HL-60 (cell line): ENCODE data around the gene KCNJ15.

Experiments used
- DNase-seq, 2 experiments: peaks; one replicate each; pipeline ENCODE4 v3.0.0-alpha.2; 2010 to 2020; ENCODE audit warnings: low read depth in 1 of 2, low spot score in 1 of 2
- H3K27ac ChIP-seq: fragments of 250-450 bp; sonication (Bioruptor Pico); replicated peaks from 2 replicates; pipeline ENCODE4 v1.5.1; 2020; ENCODE audit warnings: mild to moderate bottlenecking, moderate library complexity
- H3K27me3 ChIP-seq: fragments of 250-450 bp; sonication (Bioruptor Pico); 2 replicates; pipeline ENCODE4 v1.5.1; 2021; ENCODE audit warnings: mild to moderate bottlenecking, moderate library complexity; ENCODE audit not compliant: insufficient read depth, poor library complexity, severe bottlenecking
- H3K4me3 ChIP-seq: replicated peaks from 2 replicates; pipeline ENCODE4 v1.5.1; 2011; ENCODE audit warnings: mild to moderate bottlenecking, control low read depth, low read length; ENCODE audit not compliant: insufficient read depth
- CTCF ChIP-seq: IDR thresholded peaks from one replicate; pipeline ENCODE4 v1.5.1; 2011; ENCODE audit warnings: low read length, control low read depth, inconsistent platforms; ENCODE audit not compliant: insufficient read depth
- GABPA ChIP-seq: IDR thresholded peaks from 2 replicates; pipeline ENCODE4 v1.6.1; 2012; ENCODE audit warnings: low read depth
- POLR2AphosphoS5 ChIP-seq: IDR thresholded peaks from 2 replicates; pipeline ENCODE4 v1.6.1; 2012; ENCODE audit warnings: low read depth
- SPI1 ChIP-seq: IDR thresholded peaks from 2 replicates; pipeline ENCODE4 v1.6.1; 2012; ENCODE audit warnings: low read depth, mild to moderate bottlenecking, borderline replicate concordance
- TF ChIP-seq, protein P1 (sequence below): IDR thresholded peaks from 2 replicates; pipeline ENCODE4 v1.6.1; 2012; ENCODE audit warnings: low read depth; ENCODE audit not compliant: insufficient replicate concordance

KCNJ15 gene

DNA sequence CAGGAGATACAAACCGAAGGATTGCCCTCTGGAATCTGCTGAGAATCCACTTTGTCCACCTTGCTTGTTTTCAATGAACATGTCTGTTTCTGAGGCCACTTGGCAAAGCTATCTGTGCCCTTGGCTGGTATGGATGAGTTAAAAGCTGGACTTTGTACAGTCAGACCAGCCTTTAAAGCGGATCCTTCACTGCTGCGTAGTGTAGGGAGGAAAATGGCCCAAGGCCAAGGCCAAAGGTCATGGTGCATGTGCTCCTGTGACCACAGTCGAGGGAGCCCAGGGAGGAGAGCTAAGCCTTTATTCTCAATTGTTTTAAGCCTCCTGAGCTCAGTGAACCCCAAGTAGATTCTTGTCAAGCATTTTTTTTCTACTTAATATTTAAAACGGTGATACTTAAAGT, 37.0 kb downstream of the KCNJ15 start:
- H3K27me3 ChIP-seq: no peaks in the 10 kb centered on the region
- no peak overlapping the region for H3K4me3 ChIP-seq
- no peak overlapping the region for H3K27ac ChIP-seq
- DNase-seq: no peak
- TF ChIP-seq SPI1: no peak
- TF ChIP-seq, protein P1, sequence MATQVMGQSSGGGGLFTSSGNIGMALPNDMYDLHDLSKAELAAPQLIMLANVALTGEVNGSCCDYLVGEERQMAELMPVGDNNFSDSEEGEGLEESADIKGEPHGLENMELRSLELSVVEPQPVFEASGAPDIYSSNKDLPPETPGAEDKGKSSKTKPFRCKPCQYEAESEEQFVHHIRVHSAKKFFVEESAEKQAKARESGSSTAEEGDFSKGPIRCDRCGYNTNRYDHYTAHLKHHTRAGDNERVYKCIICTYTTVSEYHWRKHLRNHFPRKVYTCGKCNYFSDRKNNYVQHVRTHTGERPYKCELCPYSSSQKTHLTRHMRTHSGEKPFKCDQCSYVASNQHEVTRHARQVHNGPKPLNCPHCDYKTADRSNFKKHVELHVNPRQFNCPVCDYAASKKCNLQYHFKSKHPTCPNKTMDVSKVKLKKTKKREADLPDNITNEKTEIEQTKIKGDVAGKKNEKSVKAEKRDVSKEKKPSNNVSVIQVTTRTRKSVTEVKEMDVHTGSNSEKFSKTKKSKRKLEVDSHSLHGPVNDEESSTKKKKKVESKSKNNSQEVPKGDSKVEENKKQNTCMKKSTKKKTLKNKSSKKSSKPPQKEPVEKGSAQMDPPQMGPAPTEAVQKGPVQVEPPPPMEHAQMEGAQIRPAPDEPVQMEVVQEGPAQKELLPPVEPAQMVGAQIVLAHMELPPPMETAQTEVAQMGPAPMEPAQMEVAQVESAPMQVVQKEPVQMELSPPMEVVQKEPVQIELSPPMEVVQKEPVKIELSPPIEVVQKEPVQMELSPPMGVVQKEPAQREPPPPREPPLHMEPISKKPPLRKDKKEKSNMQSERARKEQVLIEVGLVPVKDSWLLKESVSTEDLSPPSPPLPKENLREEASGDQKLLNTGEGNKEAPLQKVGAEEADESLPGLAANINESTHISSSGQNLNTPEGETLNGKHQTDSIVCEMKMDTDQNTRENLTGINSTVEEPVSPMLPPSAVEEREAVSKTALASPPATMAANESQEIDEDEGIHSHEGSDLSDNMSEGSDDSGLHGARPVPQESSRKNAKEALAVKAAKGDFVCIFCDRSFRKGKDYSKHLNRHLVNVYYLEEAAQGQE: no peak
- no peak for TF ChIP-seq POLR2AphosphoS5
- no peak for TF ChIP-seq CTCF

GRCh38 chr21:38294609-38295008, 37.8 kb downstream of the KCNJ15 start:
- Histone ChIP-seq H3K27ac (no peak overlapping the region), H3K27me3 (no peaks in the 10 kb centered on the region), H3K4me3 (no peak overlapping the region)
- no peak for DNase-seq
- TF ChIP-seq CTCF (no peak), POLR2AphosphoS5 (no peak), SPI1 (no peak), GABPA (no peak)
- TF ChIP-seq, protein P1: no peak

DNA sequence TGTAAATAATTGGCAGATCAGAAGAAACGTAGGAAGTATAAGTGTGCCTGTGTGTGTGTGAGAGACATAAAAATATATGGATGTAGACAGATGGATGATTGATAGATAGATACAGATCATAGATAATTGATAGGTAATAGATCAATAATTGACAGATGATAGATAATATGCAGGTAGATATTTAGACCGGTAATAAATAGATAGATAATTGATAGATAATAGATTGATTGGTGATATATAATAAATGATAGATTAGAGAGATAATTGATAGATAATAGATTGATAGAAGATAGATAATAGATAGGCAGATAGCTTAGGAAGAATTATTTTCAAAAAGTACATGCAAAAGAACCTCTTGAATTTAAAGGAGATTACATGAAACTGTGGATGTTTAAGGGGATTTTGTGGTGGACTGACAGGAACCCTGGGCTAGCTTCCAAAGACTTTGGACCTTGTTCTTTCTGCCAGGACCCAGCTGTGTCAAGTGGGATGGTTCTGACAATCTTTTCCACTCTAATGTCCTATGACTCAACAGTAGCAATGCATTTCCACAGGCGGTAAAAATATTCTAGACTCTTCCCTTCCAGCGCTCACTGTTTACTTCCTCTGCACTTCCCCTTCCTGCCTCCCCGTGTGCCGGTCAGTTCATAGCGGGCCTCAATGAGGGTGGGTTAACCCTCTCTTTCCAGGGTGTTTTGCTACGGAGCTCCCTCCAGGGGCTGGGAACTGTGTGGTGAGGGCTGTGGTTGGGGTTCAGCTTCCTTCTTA, 39.4 kb downstream of the KCNJ15 start:
- peak in 1 of 2 experiments; percentile 21 for DNase-seq
- no peak overlapping the region for H3K4me3 ChIP-seq
- H3K27me3 ChIP-seq: no peaks in the 10 kb centered on the region
- H3K27ac ChIP-seq: no peak overlapping the region
- TF ChIP-seq GABPA (no peak), SPI1 (peak; percentile 43)
- TF ChIP-seq, protein P1: no peak
